Skin epidermis (tissue), 12 donors: ENCODE data around the gene TBKBP1.

Source experiments
- H3K27ac ChIP-seq, 21 experiments: fragments of 200-600 bp; sonication (generic) in 11 of 21; one replicate each; pipeline ENCODE4 v1.5.0; 2020; ENCODE audit warnings: mild to moderate bottlenecking in 3 of 21, inconsistent platforms in 2 of 21, moderate library complexity in 2 of 21
- H3K4me3 ChIP-seq, 7 experiments: fragments of 200-600 bp; sonication (generic) in 2 of 7; one replicate each; pipeline ENCODE4 v1.5.0; 2020; ENCODE audit warnings: inconsistent platforms in 2 of 7, mild to moderate bottlenecking in 2 of 7, moderate library complexity in 1 of 7

TBKBP1 gene

DNA sequence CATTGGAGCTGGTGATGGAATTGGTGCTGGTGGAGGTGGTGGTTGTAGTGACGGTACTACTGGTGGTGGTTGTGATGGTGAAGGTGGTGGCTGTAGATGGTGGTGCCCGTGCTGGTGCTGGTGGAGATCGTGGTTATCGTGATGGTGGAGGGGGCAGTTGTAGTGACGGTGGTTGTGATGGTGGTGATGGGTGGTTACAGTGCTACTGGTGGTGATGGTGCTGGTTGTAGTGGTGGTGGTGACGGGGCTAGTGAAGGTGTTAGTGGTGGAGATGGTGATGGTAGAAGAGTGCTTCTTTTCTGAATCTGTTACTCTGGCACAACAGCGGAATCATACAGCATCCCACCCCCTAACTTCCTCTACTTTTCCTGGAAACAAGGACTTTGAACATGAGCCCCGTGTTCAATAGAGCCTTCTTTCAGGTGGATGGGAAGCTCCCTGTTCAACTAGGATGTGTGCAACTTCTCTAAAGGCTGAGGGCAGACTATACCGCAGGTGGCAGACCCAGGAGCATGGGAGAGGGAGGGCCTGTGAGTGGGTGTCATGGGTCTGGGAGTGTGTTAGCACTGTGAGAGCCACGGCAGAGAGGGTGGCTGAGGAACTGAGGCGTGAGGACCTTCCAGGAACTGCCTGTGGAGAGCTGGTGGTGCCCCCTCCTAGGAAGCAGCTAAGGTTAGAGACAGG, 47.3 kb downstream of the TBKBP1 start:
- no peak overlapping the region for H3K27ac ChIP-seq
- no peak overlapping the region for H3K4me3 ChIP-seq

DNA sequence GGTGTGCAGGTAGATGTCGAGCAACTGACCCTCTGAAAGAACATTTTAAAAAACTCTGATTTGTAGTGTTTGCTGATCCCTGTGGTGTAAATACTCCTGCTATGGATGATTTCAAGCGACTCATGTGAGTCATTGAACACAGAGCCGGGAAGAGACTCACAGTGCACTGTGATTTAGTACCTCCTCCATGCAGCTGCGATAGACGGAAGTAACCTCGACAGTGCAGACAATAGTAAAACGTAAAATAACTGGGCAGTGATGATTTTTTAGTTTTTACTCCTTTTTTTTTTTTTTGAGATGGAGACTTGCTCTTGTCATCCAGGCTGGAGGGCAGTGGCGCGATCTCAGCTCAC, 47.8 kb downstream of the TBKBP1 start:
- no peak overlapping the region for H3K4me3 ChIP-seq

DNA sequence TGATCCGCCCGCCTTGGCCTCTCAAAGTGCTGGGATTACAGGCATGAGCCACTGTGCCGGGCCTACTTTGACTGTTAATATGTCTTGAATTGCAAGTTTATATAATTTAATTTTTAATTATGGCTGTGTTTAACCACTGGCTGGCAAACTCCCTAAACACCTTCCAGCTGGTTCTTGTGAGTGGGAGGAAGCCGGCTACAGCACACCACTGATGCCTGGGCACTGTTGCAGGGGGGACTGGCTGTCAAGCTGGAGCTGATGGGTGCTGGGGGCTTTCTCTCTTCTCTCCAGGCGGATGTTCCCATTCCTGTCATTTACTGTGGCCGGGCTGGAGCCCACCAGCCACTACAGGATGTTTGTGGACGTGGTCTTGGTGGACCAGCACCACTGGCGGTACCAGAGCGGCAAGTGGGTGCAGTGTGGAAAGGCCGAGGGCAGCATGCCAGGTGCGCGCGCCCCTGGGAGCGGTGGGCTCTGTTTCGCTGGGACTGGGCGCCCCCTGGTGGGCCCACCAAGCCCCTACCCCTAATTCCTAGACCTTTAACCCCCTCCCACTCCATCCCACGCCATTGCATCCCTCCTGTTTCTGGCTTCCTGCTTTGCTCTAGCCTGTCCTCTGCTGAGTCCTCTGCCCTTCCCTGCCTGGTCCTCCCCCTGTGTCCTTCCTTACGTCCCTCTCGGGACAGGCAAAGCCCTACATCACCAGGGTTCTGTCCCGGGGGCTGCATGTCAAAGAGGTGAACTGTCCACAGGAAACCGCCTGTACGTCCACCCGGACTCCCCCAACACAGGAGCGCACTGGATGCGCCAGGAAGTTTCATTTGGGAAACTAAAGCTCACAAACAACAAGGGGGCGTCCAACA, 48.6 kb downstream of the TBKBP1 start:
- no peak overlapping the region for H3K27ac ChIP-seq
- no peak overlapping the region for H3K4me3 ChIP-seq

More for the DNA sequence above, 47.8 kb downstream of the TBKBP1 start:
- no peak overlapping the region for H3K27ac ChIP-seq

DNA sequence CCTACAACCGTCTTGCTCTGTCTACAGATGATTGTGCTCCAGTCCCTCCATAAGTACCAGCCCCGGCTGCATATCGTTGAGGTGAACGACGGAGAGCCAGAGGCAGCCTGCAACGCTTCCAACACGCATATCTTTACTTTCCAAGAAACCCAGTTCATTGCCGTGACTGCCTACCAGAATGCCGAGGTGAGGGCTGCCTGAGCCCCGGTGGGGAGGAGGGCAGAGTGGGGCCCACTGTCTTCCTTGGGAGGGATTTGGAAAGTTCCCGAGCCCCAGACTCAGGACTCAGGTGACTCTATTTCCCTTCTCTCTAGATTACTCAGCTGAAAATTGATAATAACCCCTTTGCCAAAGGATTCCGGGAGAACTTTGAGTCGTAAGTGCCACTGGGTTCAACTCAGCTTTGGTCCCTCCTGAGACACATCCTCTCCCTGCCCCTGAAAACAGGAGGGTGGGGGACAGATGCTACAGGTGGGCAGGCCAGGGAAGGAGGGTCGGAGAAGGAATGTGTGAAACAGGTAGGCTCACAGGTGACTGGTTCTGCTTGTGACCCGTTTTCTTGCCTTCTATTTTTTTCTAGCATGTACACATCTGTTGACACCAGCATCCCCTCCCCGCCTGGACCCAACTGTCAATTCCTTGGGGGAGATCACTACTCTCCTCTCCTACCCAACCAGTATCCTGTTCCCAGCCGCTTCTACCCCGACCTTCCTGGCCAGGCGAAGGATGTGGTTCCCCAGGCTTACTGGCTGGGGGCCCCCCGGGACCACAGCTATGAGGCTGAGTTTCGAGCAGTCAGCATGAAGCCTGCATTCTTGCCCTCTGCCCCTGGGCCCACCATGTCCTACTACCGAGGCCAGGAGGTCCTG, 50.4 kb downstream of the TBKBP1 start:
- no peak overlapping the region for H3K4me3 ChIP-seq
- no peak overlapping the region for H3K27ac ChIP-seq

DNA sequence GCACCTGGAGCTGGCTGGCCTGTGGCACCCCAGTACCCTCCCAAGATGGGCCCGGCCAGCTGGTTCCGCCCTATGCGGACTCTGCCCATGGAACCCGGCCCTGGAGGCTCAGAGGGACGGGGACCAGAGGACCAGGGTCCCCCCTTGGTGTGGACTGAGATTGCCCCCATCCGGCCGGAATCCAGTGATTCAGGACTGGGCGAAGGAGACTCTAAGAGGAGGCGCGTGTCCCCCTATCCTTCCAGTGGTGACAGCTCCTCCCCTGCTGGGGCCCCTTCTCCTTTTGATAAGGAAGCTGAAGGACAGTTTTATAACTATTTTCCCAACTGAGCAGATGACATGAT, 51.0 kb downstream of the TBKBP1 start:
- H3K27ac ChIP-seq, result no peak overlapping the region

DNA sequence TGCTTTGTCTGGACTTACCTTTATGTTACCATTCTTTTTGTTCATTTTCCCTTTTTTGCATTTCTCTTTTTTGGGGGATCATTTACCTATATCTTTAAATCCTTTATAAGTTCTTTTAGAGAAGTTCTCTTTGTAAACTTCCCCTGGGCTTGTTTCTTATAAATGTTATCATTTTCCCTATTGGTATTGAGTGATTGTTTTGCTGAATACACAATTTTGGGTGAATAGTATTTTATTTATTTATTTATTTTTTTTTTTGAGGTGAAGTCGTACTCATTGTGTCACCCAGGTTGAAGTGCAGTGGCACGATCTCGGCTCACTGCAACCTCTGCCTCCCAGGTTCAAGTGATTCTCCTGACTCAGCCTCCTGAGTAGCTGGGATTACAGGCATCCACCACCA, 57.5 kb downstream of the TBKBP1 start:
- no peak overlapping the region for H3K4me3 ChIP-seq

More for the DNA sequence above, 51.0 kb downstream of the TBKBP1 start:
- H3K4me3 ChIP-seq, result no peak overlapping the region

DNA sequence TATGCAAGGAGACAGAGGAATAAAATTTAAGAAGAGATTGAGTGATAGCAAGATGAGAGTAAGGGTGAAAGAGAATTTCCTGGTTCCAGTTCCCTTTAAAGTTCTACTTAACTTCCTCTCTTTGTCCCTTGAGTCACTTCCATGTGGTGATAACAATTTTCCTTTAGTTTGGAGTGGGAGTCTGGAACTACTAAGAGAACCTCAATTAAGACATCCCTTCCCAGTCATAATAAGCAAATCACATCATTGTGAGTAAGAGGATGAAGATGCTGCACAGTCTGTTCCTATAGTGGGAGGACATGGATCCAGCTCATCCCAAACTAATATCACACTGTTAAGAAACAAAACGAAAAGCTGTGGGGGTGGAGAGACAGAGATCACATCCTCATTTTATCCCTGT, 63.4 kb downstream of the TBKBP1 start:
- Histone ChIP-seq H3K27ac (no peak overlapping the region), H3K4me3 (no peak overlapping the region)

More for the DNA sequence above, 57.5 kb downstream of the TBKBP1 start:
- H3K27ac ChIP-seq, result no peak overlapping the region

DNA sequence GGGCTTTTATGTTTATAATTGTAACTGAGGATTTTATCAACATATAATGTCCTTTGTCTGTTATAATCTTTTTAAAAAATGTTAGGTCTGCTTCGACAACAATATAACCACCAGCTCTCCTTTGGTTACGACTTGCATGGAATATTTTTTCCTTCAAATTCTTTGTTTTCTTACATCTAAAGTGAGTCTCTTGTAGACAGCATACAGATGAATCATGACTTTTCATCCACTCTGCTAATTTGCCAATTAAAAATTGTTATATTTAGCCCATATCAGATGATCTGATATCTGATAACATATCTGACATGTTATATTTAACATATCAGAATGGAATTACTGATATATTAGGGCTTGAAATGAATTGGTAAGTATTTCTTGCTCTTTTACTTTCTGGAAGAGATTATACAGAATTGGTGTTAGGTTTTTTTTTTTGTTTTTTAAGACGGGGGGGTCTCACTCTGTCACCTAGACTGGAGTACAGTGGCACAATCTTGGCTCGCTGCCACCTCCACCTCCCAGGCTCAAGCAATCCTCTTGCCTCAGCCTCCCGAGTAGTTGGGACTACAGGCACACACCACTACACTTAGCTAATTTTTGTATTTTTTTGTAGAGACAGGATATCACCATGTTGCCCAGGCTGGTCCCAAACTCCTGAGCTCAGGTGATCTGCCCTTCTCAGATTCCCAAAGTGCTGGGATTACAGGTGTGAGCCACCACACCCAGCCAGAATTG, 66.6 kb downstream of the TBKBP1 start:
- Histone ChIP-seq H3K27ac (no peak overlapping the region), H3K4me3 (no peak overlapping the region)
